Right atrium auricular region (tissue), 2 donors: ENCODE data around the gene PRPSAP1. TPM values are rescaled to one million over a fixed set of nuclear protein-coding genes. Genes with fewer than 3 reads are reported as not detected.

Experiments
- DNase-seq: peaks from one replicate; pipeline ENCODE4 v3.0.0-alpha.2; 2019; ENCODE audit warnings: low spot score
- H3K27ac ChIP-seq, 2 donors: fragments of 200-600 bp; sonication (generic); 1 replicate in 1 of 2; 2 replicates in 1 of 2; pipeline ENCODE4 v1.5.1; 2016 to 2019
- H3K27me3 ChIP-seq, 2 donors: fragments of 200-600 bp; sonication (generic); one replicate each; pipeline versions ENCODE4 v1.5.1 to v1.6.0; 2017 to 2019
- H3K36me3 ChIP-seq: fragments of 200-600 bp; sonication (generic); one replicate; pipeline ENCODE4 v1.5.1; 2016
- H3K4me1 ChIP-seq, 2 donors: fragments of 200-600 bp; sonication (generic); one replicate each; pipeline versions ENCODE4 v1.5.1 to v1.6.0; 2017 to 2019
- H3K4me3 ChIP-seq, 2 donors: fragments of 200-600 bp; sonication (generic); 1 replicate in 1 of 2; 2 replicates in 1 of 2; pipeline ENCODE4 v1.5.1; 2017 to 2019; ENCODE audit warnings: mild to moderate bottlenecking in 1 of 2, moderate library complexity in 1 of 2
- H3K9me3 ChIP-seq, 2 donors: fragments of 200-600 bp; sonication (generic); one replicate each; pipeline ENCODE4 v1.5.1; 2019
- CTCF ChIP-seq, 2 donors: fragments of 200-600 bp; sonication (generic); IDR thresholded peaks; one replicate each; pipeline ENCODE4 v1.5.1; 2019; ENCODE audit warnings: antibody characterized with exemption in 2 of 2
- total RNA-seq, 2 donors: library from RNA; depleted of rRNA; stranded (reverse); fragments of >200 nt; gene quantifications; one replicate each; pipeline ENCODE4 v1.1.0, GENCODE V29; 2016

Gene PRPSAP1
- total RNA-seq, 2 donors from 2014 or later, result 33.7 to 34.0 TPM

GRCh38 chr17:76297436-76297835, 56.3 kb downstream of the PRPSAP1 start:
- no peaks in the 10 kb centered on the region for H3K9me3 ChIP-seq
- no peaks in the 10 kb centered on the region for H3K36me3 ChIP-seq
- H3K4me3 ChIP-seq, result no peak overlapping the region
- H3K27me3 ChIP-seq, result no peaks in the 10 kb centered on the region
- no peak for TF ChIP-seq CTCF (IDR thresholded peaks at IDR 0.05)
- no peak overlapping the region for H3K27ac ChIP-seq
- peaks cover 0 to 5% of the 10 kb centered on the region in 2 donors for H3K4me1 ChIP-seq
- no peak for DNase-seq

GRCh38 chr17:76296889-76297288, 56.8 kb downstream of the PRPSAP1 start:
- DNase-seq, result no peak
- no peaks in the 10 kb centered on the region for H3K36me3 ChIP-seq
- H3K4me3 ChIP-seq, result no peak overlapping the region
- no peak for TF ChIP-seq CTCF (IDR thresholded peaks at IDR 0.05)
- H3K4me1 ChIP-seq, result peaks cover 0 to 5% of the 10 kb centered on the region in 2 donors
- no peak overlapping the region for H3K27ac ChIP-seq
- no peaks in the 10 kb centered on the region for H3K9me3 ChIP-seq
- H3K27me3 ChIP-seq, result no peaks in the 10 kb centered on the region

DNA sequence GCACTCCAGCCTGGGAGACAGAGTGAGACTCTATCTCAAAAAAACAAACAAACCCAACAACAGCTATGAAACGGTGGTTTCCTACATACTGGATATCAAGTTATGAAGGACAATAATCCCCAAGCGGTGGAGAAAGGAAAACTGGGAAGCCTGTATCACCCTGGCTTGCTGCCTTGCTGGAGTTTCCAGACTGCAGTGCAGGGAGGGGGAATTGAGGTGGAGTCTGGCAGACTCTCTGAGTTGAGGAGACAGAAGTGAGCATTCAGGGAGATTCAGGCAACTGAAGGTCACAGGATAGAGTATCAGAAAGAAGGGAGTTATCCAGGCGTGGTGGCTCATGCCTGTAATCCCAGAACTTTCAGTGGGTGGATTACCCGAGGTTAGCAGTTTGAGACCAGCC, 57.5 kb downstream of the PRPSAP1 start:
- no peak for TF ChIP-seq CTCF (IDR thresholded peaks at IDR 0.05)
- no peak for DNase-seq

GRCh38 chr17:76293106-76293505, 60.6 kb downstream of the PRPSAP1 start:
- H3K27me3 ChIP-seq, result no peaks in the 10 kb centered on the region
- peaks cover 0 to 5% of the 10 kb centered on the region in 2 donors for H3K4me1 ChIP-seq
- DNase-seq, result no peak
- no peaks in the 10 kb centered on the region for H3K9me3 ChIP-seq
- no peak overlapping the region for H3K27ac ChIP-seq
- no peak for TF ChIP-seq CTCF (IDR thresholded peaks at IDR 0.05)
- no peak overlapping the region for H3K4me3 ChIP-seq
- H3K36me3 ChIP-seq, result no peaks in the 10 kb centered on the region

More for the DNA sequence above, 57.5 kb downstream of the PRPSAP1 start:
- H3K27me3 ChIP-seq, result no peaks in the 10 kb centered on the region
- no peak overlapping the region for H3K4me3 ChIP-seq
- no peaks in the 10 kb centered on the region for H3K9me3 ChIP-seq
- peaks cover 0 to 5% of the 10 kb centered on the region in 2 donors for H3K4me1 ChIP-seq
- no peak overlapping the region for H3K27ac ChIP-seq
- no peaks in the 10 kb centered on the region for H3K36me3 ChIP-seq

GRCh38 chr17:76292567-76292966, 61.1 kb downstream of the PRPSAP1 start:
- no peak for DNase-seq
- peaks cover 0 to 5% of the 10 kb centered on the region in 2 donors for H3K4me1 ChIP-seq
- no peaks in the 10 kb centered on the region for H3K9me3 ChIP-seq
- no peaks in the 10 kb centered on the region for H3K27me3 ChIP-seq
- H3K4me3 ChIP-seq, result no peak overlapping the region
- no peaks in the 10 kb centered on the region for H3K36me3 ChIP-seq
- H3K27ac ChIP-seq, result no peak overlapping the region
- TF ChIP-seq CTCF (IDR thresholded peaks at IDR 0.05), result no peak
